Endodermal cell (in vitro differentiated cells): ENCODE results near the gene COPE. TPM values are rescaled to one million over a fixed set of nuclear protein-coding genes. Genes with fewer than 3 reads are reported as not detected.

Experiments used
- DNase-seq: peaks from one replicate; pipeline ENCODE4 v3.0.0-alpha.2; 2017
- H3K27ac ChIP-seq: 2 replicates; pipeline ENCODE4 v1.5.1; 2013; ENCODE audit warnings: mild to moderate bottlenecking, low read depth, low read length, moderate library complexity
- H3K27me3 ChIP-seq: 2 replicates; pipeline ENCODE4 v1.6.1; 2013; ENCODE audit warnings: mild to moderate bottlenecking, low read length, moderate library complexity; ENCODE audit not compliant: insufficient read depth, control insufficient read depth, poor library complexity, severe bottlenecking
- H3K36me3 ChIP-seq: 2 replicates; pipeline ENCODE4 v1.7.0; 2013; ENCODE audit warnings: mild to moderate bottlenecking, low read length, moderate library complexity; ENCODE audit not compliant: control insufficient read depth, insufficient read depth
- H3K4me1 ChIP-seq: one replicate; pipeline ENCODE4 v1.7.0; 2013; ENCODE audit warnings: low read length; ENCODE audit not compliant: control insufficient read depth, insufficient read depth
- H3K4me3 ChIP-seq: 2 replicates; pipeline ENCODE4 v1.5.1; 2013; ENCODE audit warnings: mild to moderate bottlenecking, low read length, moderate library complexity
- H3K9ac ChIP-seq: 2 replicates; pipeline ENCODE4 v1.6.1; 2013; ENCODE audit warnings: mild to moderate bottlenecking, low read length, moderate library complexity; ENCODE audit not compliant: poor library complexity, severe bottlenecking; ENCODE audit errors: extremely low read depth
- H3K9me3 ChIP-seq: 2 replicates; pipeline ENCODE4 v1.6.1; 2013; ENCODE audit warnings: mild to moderate bottlenecking, low read length, moderate library complexity; ENCODE audit not compliant: control insufficient read depth
- H3K27ac Mint-ChIP-seq: 2 replicates; pipeline ENCODE4 v1.8.0; 2020; ENCODE audit warnings: mixed read lengths
- H3K27me3 Mint-ChIP-seq: 2 replicates; pipeline ENCODE4 v1.8.0; 2021; ENCODE audit warnings: mild to moderate bottlenecking, mixed read lengths; ENCODE audit not compliant: insufficient read depth
- H3K36me3 Mint-ChIP-seq: 2 replicates; pipeline ENCODE4 v1.8.0; 2020; ENCODE audit warnings: low read depth, mixed read lengths
- H3K4me1 Mint-ChIP-seq: 2 replicates; pipeline ENCODE4 v1.8.0; 2020; ENCODE audit warnings: mixed read lengths
- H3K4me3 Mint-ChIP-seq: 2 replicates; pipeline ENCODE4 v1.8.0; 2020; ENCODE audit warnings: mild to moderate bottlenecking, moderate library complexity, mixed read lengths
- H3K9me3 Mint-ChIP-seq: 2 replicates; pipeline ENCODE4 v1.8.0; 2020; ENCODE audit warnings: mild to moderate bottlenecking, mixed read lengths
- WGBS, 2 experiments: methylation state at CpG; one replicate each; pipeline versions ENCODE4 v1.1.5 to v1.1.7; 2013; ENCODE audit warnings: missing lambda C conversion rate in 2 of 2, mixed read lengths in 1 of 2; ENCODE audit not compliant: insufficient coverage in 1 of 2, insufficient read length in 1 of 2; 5-methylcytosine and 5-hydroxymethylcytosine counted together
- total RNA-seq, 2 donors: library from RNA; stranded (reverse); fragmentation: NEBNext Ultra II Directional in 1 of 2; extraction: Animal tissue kit (Norgen Biotek cat#: 25700) in 1 of 2; gene quantifications; 2 replicates in 1 of 2; 3 replicates in 1 of 2; pipeline ENCODE4 v1.2.1, GENCODE V29; 2021
- TF ChIP-seq, protein P1 (sequence below): fragments of 200-600 bp; sonication (generic); conservative IDR thresholded peaks from 2 replicates; pipeline ENCODE4 v1.5.0; 2021; ENCODE audit warnings: antibody characterized with exemption, mild to moderate bottlenecking

COPE gene
- total RNA-seq, 2 donors from 2014 or later = 226 to 241 TPM

DNA sequence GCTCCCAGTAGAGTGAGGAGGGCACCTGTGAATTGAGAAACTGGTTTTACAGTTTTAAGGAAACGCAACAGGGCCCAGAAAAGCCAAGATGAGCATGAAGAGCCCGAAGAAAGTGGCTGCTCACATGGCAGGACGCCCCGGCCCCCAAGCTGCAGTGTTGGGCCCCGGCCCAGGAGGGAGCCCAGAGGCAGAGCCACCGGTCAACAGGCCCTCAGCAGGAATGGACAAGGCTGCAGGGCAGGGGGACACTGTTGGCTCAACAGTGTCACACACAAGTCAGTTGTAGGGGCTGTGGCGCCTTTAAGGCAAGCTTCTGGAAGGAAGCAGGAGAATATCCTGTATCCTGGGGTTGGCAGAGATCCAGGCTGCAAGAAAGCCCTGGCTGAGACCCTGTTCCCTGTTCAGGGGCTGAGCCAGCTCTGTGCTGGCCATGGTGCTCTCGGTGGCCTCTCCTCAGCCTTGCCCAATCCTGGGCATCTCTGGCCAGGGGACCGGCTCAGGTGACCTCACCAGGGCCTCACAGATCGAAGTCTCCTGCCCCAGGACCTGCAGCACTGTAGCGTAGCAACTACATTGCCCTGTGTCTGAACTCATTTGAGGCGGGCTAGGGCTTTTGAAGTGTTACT is 59.4 kb downstream of the COPE start:
- no peak overlapping the region for H3K27ac Mint-ChIP-seq
- peaks cover 90% of the 10 kb centered on the region for H3K36me3 ChIP-seq
- H3K27ac ChIP-seq = no peak overlapping the region
- no peaks in the 10 kb centered on the region for H3K9me3 ChIP-seq
- H3K9ac ChIP-seq = no peak overlapping the region
- H3K4me3 Mint-ChIP-seq = no peak overlapping the region
- H3K4me3 ChIP-seq = no peak overlapping the region
- TF ChIP-seq, protein P1, sequence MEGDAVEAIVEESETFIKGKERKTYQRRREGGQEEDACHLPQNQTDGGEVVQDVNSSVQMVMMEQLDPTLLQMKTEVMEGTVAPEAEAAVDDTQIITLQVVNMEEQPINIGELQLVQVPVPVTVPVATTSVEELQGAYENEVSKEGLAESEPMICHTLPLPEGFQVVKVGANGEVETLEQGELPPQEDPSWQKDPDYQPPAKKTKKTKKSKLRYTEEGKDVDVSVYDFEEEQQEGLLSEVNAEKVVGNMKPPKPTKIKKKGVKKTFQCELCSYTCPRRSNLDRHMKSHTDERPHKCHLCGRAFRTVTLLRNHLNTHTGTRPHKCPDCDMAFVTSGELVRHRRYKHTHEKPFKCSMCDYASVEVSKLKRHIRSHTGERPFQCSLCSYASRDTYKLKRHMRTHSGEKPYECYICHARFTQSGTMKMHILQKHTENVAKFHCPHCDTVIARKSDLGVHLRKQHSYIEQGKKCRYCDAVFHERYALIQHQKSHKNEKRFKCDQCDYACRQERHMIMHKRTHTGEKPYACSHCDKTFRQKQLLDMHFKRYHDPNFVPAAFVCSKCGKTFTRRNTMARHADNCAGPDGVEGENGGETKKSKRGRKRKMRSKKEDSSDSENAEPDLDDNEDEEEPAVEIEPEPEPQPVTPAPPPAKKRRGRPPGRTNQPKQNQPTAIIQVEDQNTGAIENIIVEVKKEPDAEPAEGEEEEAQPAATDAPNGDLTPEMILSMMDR = no peak
- H3K27me3 Mint-ChIP-seq = no peaks in the 10 kb centered on the region
- H3K27me3 ChIP-seq = no peaks in the 10 kb centered on the region
- H3K36me3 Mint-ChIP-seq = peaks cover 73% of the 10 kb centered on the region
- no peaks in the 10 kb centered on the region for H3K4me1 Mint-ChIP-seq
- DNase-seq = no peak
- H3K4me1 ChIP-seq = no peaks in the 10 kb centered on the region
- 95 to 99% methylated on average over 10 to 12 of the region's 12 CpGs for whole genome bisulfite sequencing, 2 experiments
- no peaks in the 10 kb centered on the region for H3K9me3 Mint-ChIP-seq

DNA sequence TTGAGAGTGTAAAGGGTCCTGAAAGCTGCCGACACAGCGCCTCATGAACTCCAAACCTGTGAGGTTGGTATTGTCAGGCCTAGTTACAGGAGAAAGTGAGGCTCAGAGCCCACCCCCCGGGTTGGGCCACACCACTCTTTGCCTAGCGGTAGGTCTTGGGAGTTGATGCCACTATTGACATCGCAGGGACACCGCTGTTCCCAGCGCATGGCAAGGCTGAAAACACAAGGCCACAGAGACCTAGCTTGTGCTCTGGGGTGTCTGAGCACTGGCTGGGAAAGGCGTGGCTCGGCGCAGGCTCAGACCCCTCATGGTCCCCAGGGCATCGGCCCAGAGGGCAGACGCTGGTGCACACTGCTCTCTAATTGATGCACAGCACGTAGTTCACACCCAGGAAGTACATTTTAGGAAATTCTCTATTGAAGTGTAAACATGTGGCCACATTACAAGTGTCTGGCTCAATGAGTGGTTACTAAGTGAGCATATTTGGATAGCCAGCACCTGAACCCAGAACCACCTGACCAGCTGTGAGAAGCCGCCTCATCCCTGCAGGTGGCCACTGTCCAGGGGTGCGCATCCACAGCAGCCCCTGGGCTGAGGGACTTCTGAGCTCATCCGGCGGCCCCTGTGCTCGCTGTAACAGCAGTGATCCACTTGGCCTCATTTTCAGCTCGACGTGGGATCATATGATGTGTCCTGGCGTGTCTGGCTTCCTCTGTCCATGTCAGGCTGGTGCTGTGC is 60.1 kb downstream of the COPE start:
- DNase-seq = no peak
- H3K36me3 ChIP-seq = peaks cover 92% of the 10 kb centered on the region
- Mint-ChIP-seq H3K36me3 (peaks cover 74% of the 10 kb centered on the region), H3K4me3 (no peak overlapping the region), H3K4me1 (no peaks in the 10 kb centered on the region), H3K27me3 (no peaks in the 10 kb centered on the region), H3K9me3 (no peaks in the 10 kb centered on the region), H3K27ac (no peak overlapping the region)
- H3K9ac ChIP-seq = no peak overlapping the region
- 95 to 97% methylated on average over 17 to 21 of the region's 21 CpGs for WGBS, 2 experiments
- H3K9me3 ChIP-seq = no peaks in the 10 kb centered on the region
- no peak overlapping the region for H3K27ac ChIP-seq
- TF ChIP-seq, protein P1 = no peak
- H3K4me1 ChIP-seq = no peaks in the 10 kb centered on the region
- no peaks in the 10 kb centered on the region for H3K27me3 ChIP-seq
- no peak overlapping the region for H3K4me3 ChIP-seq

DNA sequence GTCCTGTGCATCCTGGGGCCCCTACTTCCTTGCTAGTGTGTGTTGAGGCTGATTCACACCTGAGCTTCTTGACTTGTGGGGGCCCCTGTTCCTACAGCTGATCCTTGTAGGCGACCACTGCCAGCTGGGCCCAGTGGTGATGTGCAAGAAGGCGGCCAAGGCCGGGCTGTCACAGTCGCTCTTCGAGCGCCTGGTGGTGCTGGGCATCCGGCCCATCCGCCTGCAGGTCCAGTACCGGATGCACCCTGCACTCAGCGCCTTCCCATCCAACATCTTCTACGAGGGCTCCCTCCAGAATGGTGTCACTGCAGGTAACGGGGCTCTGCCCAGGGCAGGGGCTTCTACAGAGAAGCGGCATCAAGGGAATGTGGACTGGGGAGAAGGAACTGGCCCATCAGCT is 62.0 kb downstream of the COPE start:
- no peak for DNase-seq
- no peaks in the 10 kb centered on the region for H3K27me3 ChIP-seq
- peaks cover 91% of the 10 kb centered on the region for H3K36me3 ChIP-seq
- no peak overlapping the region for H3K4me3 ChIP-seq
- H3K27me3 Mint-ChIP-seq = no peaks in the 10 kb centered on the region
- 94 to 97% methylated on average over 9 to 13 of the region's 13 CpGs for WGBS, 2 experiments
- no peaks in the 10 kb centered on the region for H3K4me1 ChIP-seq
- no peaks in the 10 kb centered on the region for H3K4me1 Mint-ChIP-seq
- TF ChIP-seq, protein P1 = no peak
- no peak overlapping the region for H3K27ac Mint-ChIP-seq
- H3K9me3 Mint-ChIP-seq = no peaks in the 10 kb centered on the region
- H3K9ac ChIP-seq = no peak overlapping the region
- no peaks in the 10 kb centered on the region for H3K9me3 ChIP-seq
- no peak overlapping the region for H3K27ac ChIP-seq
- peaks cover 78% of the 10 kb centered on the region for H3K36me3 Mint-ChIP-seq
- H3K4me3 Mint-ChIP-seq = no peak overlapping the region
